Heart left ventricle (tissue), 13 donors: ENCODE measurements around the gene SLC1A4.

Experiments used
- CTCF ChIP-seq, 12 donors: fragments of 200-600 bp; sonication (generic) in 4 of 12; IDR thresholded peaks; one replicate each; pipeline versions ENCODE4 v1.5.0 to v1.8.0; 2018 to 2022; ENCODE audit warnings: antibody characterized with exemption in 12 of 12, mild to moderate bottlenecking in 5 of 12
- POLR2A ChIP-seq, 2 donors: fragments of 450-650 bp; IDR thresholded peaks; one replicate each; pipeline ENCODE4 v1.6.1; 2017; ENCODE audit warnings: antibody characterized with exemption in 2 of 2, mild to moderate bottlenecking in 2 of 2, moderate library complexity in 2 of 2
- donor health status: ischemic (EF 13 %, LVEDD 7.1; RV severe dilation, severe dysfunction).
- donor health status: DM: no; HTN: yes; CAD: no.
- donor health status: DM: no; HTN: no; CAD: no.
- donor health status: ischemic (EF 25% LVEDD 6.9; RV normal size, moderate dysfunction).
- donor health status: ischemic (EF 25% LVEDD 5.7; RV mildly dilated, moderate dysfunction).
- donor health status: ischemic (EF 35%, LVEDD 5.7; RV mildly dilated, moderate dysfunction).
- donor health status: nonischemic (EF 11% LVEDD 7.7; RV severe dilation, severe dysfunction).
- donor health status: DM: yes; HTN: yes; CAD: no.
- donor health status: PGD.
- donor health status: ischemic (EF 29% LVEDD 5.4; RV normal size, mild dysfunction).
- donor health status: nonischemic (EF 23%, LVEDD 6.1; RV moderate dilation, normal function).

GRCh38 chr2:65032019-65032975, 43.1 kb downstream of the SLC1A4 start:
- TF ChIP-seq CTCF (IDR thresholded peaks at IDR 0.05) = no peak
- no peak for TF ChIP-seq POLR2A (IDR thresholded peaks at IDR 0.05)
